HepG2 (cell line): Measurements from ENCODE around the gene GOT1. TPM values are rescaled to one million over a fixed set of nuclear protein-coding genes. Genes with fewer than 3 reads are reported as not detected.

Experiments
- JUNB ChIP-seq: sonication (generic); formaldehyde crosslinking; IDR thresholded peaks from 2 replicates; pipeline ENCODE4 v1.8.0; 2022; ENCODE audit warnings: missing genetic modification reagents, mild to moderate bottlenecking, borderline replicate concordance
- POLR2A ChIP-seq, 2 experiments: IDR thresholded peaks; 2 replicates each; pipeline ENCODE4 v1.6.1; 2011; ENCODE audit warnings: low read depth in 2 of 2, low read length in 2 of 2, mild to moderate bottlenecking in 1 of 2, moderate library complexity in 1 of 2; ENCODE audit not compliant: insufficient read depth in 1 of 2
- REL ChIP-seq: sonication (generic); formaldehyde crosslinking; conservative IDR thresholded peaks from 2 replicates; pipeline ENCODE4 v1.8.0; 2022; ENCODE audit warnings: mild to moderate bottlenecking, missing genetic modification reagents, moderate library complexity
- ZKSCAN1 ChIP-seq: fragments of 150-350 bp; IDR thresholded peaks from 2 replicates; pipeline ENCODE4 v1.6.1; 2014; ENCODE audit warnings: low read length
- ZNF101 ChIP-seq: sonication (generic); formaldehyde crosslinking; IDR thresholded peaks from 2 replicates; pipeline ENCODE4 v1.4.0; 2020; ENCODE audit warnings: mild to moderate bottlenecking, low read depth, missing genetic modification reagents, borderline replicate concordance
- ZNF230 ChIP-seq: sonication (generic); formaldehyde crosslinking; IDR thresholded peaks from 2 replicates; pipeline ENCODE4 v1.4.0; 2020; ENCODE audit warnings: mild to moderate bottlenecking, missing genetic modification reagents
- ZNF30 ChIP-seq: sonication (generic); formaldehyde crosslinking; IDR thresholded peaks from 2 replicates; pipeline ENCODE4 v1.5.0; 2020; ENCODE audit warnings: mild to moderate bottlenecking, missing genetic modification reagents
- ZNF34 ChIP-seq: sonication (generic); formaldehyde crosslinking; IDR thresholded peaks from 2 replicates; pipeline ENCODE4 v1.4.0; 2020; ENCODE audit warnings: mild to moderate bottlenecking, missing genetic modification reagents, borderline replicate concordance
- ZNF609 ChIP-seq: sonication (generic); formaldehyde crosslinking; IDR thresholded peaks from 2 replicates; pipeline ENCODE4 v1.4.0; 2020; ENCODE audit warnings: mild to moderate bottlenecking, missing genetic modification reagents, borderline replicate concordance
- ZNF780A ChIP-seq: sonication (generic); formaldehyde crosslinking; IDR thresholded peaks from 2 replicates; pipeline ENCODE4 v1.8.0; 2022; ENCODE audit warnings: mild to moderate bottlenecking, missing genetic modification reagents, moderate library complexity
- ZNF790 ChIP-seq: sonication (generic); formaldehyde crosslinking; IDR thresholded peaks from 2 replicates; pipeline ENCODE4 v1.8.0; 2022; ENCODE audit warnings: missing genetic modification reagents, mild to moderate bottlenecking, borderline replicate concordance
- polyA plus RNA-seq, 8 experiments: library from polyadenylated mRNA; depleted of rRNA in 3 of 8; stranded (reverse) in 7 of 8; unstranded in 1 of 8; fragments of >200 nt; fragmentation: Illumina TruSeq in 4 of 8; extraction: Trizol in 4 of 8; gene quantifications; 2 replicates each; pipeline versions ENCODE4 v1.2.1 to v1.2.3, GENCODE V29; 2011 to 2016; ENCODE audit warnings: low read depth in 4 of 8, missing spikeins in 1 of 8, mixed read lengths in 1 of 8; ENCODE audit not compliant: insufficient read depth in 1 of 8
- total RNA-seq, 5 experiments: library from RNA; depleted of rRNA; stranded (reverse); fragments of >200 nt; fragmentation: Illumina TruSeq; extraction: Trizol; gene quantifications; 2 replicates each; pipeline ENCODE4 v1.2.3, GENCODE V29; 2016; ENCODE audit warnings: low read depth in 1 of 5

The GOT1 gene
- total and polyA plus RNA-seq, 2 of the 13 experiments (the other 11 are each of a cell fraction or from before 2014, with no cell fraction given) = 81.2 to 102 TPM

GRCh38 chr10:99457813-99458212 lies 27.4 kb upstream of the GOT1 start (continued):
- no peak for TF ChIP-seq ZNF609 (CRISPR knock-in tag)
- TF ChIP-seq ZNF101 (CRISPR knock-in tag) = no peak
- TF ChIP-seq ZNF34 = no peak
- no peak for TF ChIP-seq ZNF230 (CRISPR knock-in tag)
- no peak for TF ChIP-seq REL (CRISPR knock-in tag)
- no peak for TF ChIP-seq ZKSCAN1
- TF ChIP-seq ZNF780A (CRISPR knock-in tag) = no peak
- no peak for TF ChIP-seq ZNF30
- no peak for TF ChIP-seq ZNF790 (CRISPR knock-in tag)
- no peak for TF ChIP-seq POLR2A (IDR thresholded peaks at IDR 0.05; ENCODE audit: insufficient read depth in 1 of 2, low read depth in 2 of 2, low read length in 2 of 2)
- TF ChIP-seq JUNB = no peak
- TF ChIP-seq, all 625 proteins: peak for 0
